Measurements from ENCODE around the gene FARP1. TPM values are rescaled to one million over a fixed set of nuclear protein-coding genes. Genes with fewer than 3 reads are reported as not detected.

The FARP1 gene
- total and polyA plus RNA-seq, 2 of the 8 experiments (the other 6 are each of a cell fraction or from before 2014, with no cell fraction given) = 24.7 to 104 TPM

GRCh38 chr13:98272549-98272948 lies 129.7 kb downstream of the FARP1 start:
- no peak overlapping the region for H2AFZ ChIP-seq (ENCODE audit: low read length)
- H3K4ac ChIP-seq (replicated peaks; ENCODE audit: insufficient read length, low read depth, low read length) = no peak overlapping the region
- peaks cover 0 to 38% of the 10 kb centered on the region in 2 experiments; a peak in 3 of 4 replicates for H3K79me2 ChIP-seq (ENCODE audit: control insufficient read depth in 1 of 2, insufficient read depth in 2 of 2, low read length in 2 of 2)
- H2BK15ac ChIP-seq (ENCODE audit: low read length) = no peak overlapping the region
- no peak overlapping the region for H3K56ac ChIP-seq (replicated peaks; ENCODE audit: insufficient read length, low read depth, low read length)
- H3K36me3 ChIP-seq (ENCODE audit: control insufficient read depth in 2 of 4, insufficient read depth in 4 of 4, low read length in 3 of 4) = no peaks in the 10 kb centered on the region
- H3K9me3 ChIP-seq (ENCODE audit: insufficient read depth in 2 of 2, low read depth in 1 of 2, low read length in 1 of 2) = no peaks in the 10 kb centered on the region
- H2BK5ac ChIP-seq (ENCODE audit: low read depth, low read length) = no peak overlapping the region
- H4K8ac ChIP-seq (ENCODE audit: extremely low read depth, insufficient read depth, low read length) = no peak overlapping the region
- 78% methylated on average over 1 of the region's 1 CpG; no CpG with 5 or more reads in 1 of the 2 experiments for WGBS, 2 experiments (ENCODE audit: extremely low coverage in 1 of 2, insufficient coverage in 1 of 2, insufficient read length in 1 of 2, insufficient replicate concordance in 2 of 2, low coverage in 1 of 2, low lambda C conversion rate in 2 of 2, missing lambda C conversion rate in 1 of 2)
- CTCF ChIA-PET (ENCODE audit: partially characterized antibody) = interaction anchor here (0.6 to 1.5 kb wide), 3 partner anchors 10 to 76 kb away, joined by 3 read pairs; no protein-coding TSS in a partner anchor
- no peak overlapping the region for H3K23ac ChIP-seq (ENCODE audit: insufficient read length)
- H3K23me2 ChIP-seq (ENCODE audit: low read depth, low read length) = no peaks in the 10 kb centered on the region
- H3K9ac ChIP-seq (replicated peaks in 1 of 4; ENCODE audit: extremely low read depth in 1 of 4, low read depth in 3 of 4, low read length in 3 of 4) = no peak overlapping the region
- H2BK120ac ChIP-seq (replicated peaks; ENCODE audit: low read depth, low read length) = no peak overlapping the region
- H3K4me3 ChIP-seq (ENCODE audit: extremely low read depth in 1 of 4, insufficient read depth in 2 of 4, low read depth in 3 of 4, low read length in 4 of 4) = peak overlapping the region in 1 of 4 experiments; percentile 10; a peak in 1 of 8 replicates
- TF ChIP-seq SIRT6 (IDR thresholded peaks at IDR 0.05; ENCODE audit: low read length) = no peak
- no peak for TF ChIP-seq BACH1 (IDR thresholded peaks at IDR 0.05; ENCODE audit: low read length)
- no peak for TF ChIP-seq EGR1 (IDR thresholded peaks at IDR 0.05; ENCODE audit: borderline replicate concordance, low read depth, low read length)
- no peak for TF ChIP-seq CREB1 (IDR thresholded peaks at IDR 0.05)
- no peak for TF ChIP-seq HDAC6 (IDR thresholded peaks at IDR 0.05; ENCODE audit: low read depth, low read length)
- TF ChIP-seq ZNF274 (IDR thresholded peaks at IDR 0.05; ENCODE audit: borderline replicate concordance, extremely low read depth, low read length) = no peak
- TF ChIP-seq CBX5 (IDR thresholded peaks at IDR 0.05; ENCODE audit: low read depth, low read length) = no peak
- TF ChIP-seq TAF7 (optimal IDR thresholded peaks at IDR 0.05; ENCODE audit: borderline replicate concordance, low read depth, low read length) = no peak
- no peak for TF ChIP-seq CHD1 (IDR thresholded peaks at IDR 0.05; ENCODE audit: low read depth, low read length)
- no peak for TF ChIP-seq SUZ12 (IDR thresholded peaks at IDR 0.05; ENCODE audit: low read length)
- TF ChIP-seq POU5F1 (IDR thresholded peaks at IDR 0.05; ENCODE audit: low read depth, low read length) = no peak
- no peak for TF ChIP-seq RFX5 (IDR thresholded peaks at IDR 0.05; ENCODE audit: borderline replicate concordance, low read depth, low read length)
- no peak for TF ChIP-seq CEBPB (IDR thresholded peaks at IDR 0.05; ENCODE audit: low read depth, low read length)
- H4K5ac ChIP-seq (ENCODE audit: insufficient read length, low read depth, low read length) = no peak overlapping the region
- no peak overlapping the region for H3K27ac ChIP-seq (ENCODE audit: low read depth, low read length)
- no peak overlapping the region for H2AK5ac ChIP-seq (ENCODE audit: low read depth, low read length)
- no peak overlapping the region for H3K14ac ChIP-seq (ENCODE audit: insufficient read length)
- H3K79me1 ChIP-seq (ENCODE audit: low read depth, low read length) = no peaks in the 10 kb centered on the region
- H2BK20ac ChIP-seq (ENCODE audit: low read length) = no peak overlapping the region
- H3K4me1 ChIP-seq (replicated peaks in 1 of 4; ENCODE audit: control insufficient read depth in 3 of 4, insufficient read depth in 4 of 4, low read length in 3 of 4) = peaks cover 2 to 23% (median 17%) of the 10 kb centered on the region in 4 experiments; a peak in 6 of 7 replicates
- no peaks in the 10 kb centered on the region for H4K20me1 ChIP-seq (replicated peaks in 1 of 2; ENCODE audit: control insufficient read depth in 1 of 2, insufficient read depth in 2 of 2, low read length in 2 of 2)
- H3K27me3 ChIP-seq (replicated peaks in 1 of 4; ENCODE audit: control insufficient read depth in 3 of 4, extremely low read depth in 1 of 4, insufficient read depth in 3 of 4, low read length in 3 of 4) = no peaks in the 10 kb centered on the region
- H3K18ac ChIP-seq (ENCODE audit: extremely low read depth, low read length) = no peak overlapping the region
- FAIRE-seq (no peak), DNase-seq (ENCODE audit: low read depth in 1 of 2, low spot score in 2 of 2) (no peak)
- POLR2A ChIA-PET (ENCODE audit: partially characterized antibody) = no interaction called here
- no peak overlapping the region for H4K91ac ChIP-seq (replicated peaks; ENCODE audit: insufficient read length, low read length)
- peak overlapping the region; percentile 32; the same call in 1 of the 2 replicates for H2BK12ac ChIP-seq (ENCODE audit: low read depth, low read length)
- H3K4me2 ChIP-seq (ENCODE audit: insufficient read depth in 1 of 2, low read depth in 2 of 2, low read length in 2 of 2) = no peak overlapping the region; a peak in 1 of 4 replicates

All from H1 (cell line).